Smooth muscle cell (in vitro differentiated cells): ENCODE data around the gene PRKACB. TPM values are rescaled to one million over a fixed set of nuclear protein-coding genes. Genes with fewer than 3 reads are reported as not detected.

Experiments used
- DNase-seq: peaks from one replicate; lab custom pipeline; 2025; ENCODE audit not compliant: unreplicated experiment; lab: John Stamatoyannopoulos, UW
- H2AFZ ChIP-seq: fragments of 200-600 bp; sonication (generic); 2 replicates; pipeline ENCODE4 v1.6.0; 2016; ENCODE audit warnings: antibody characterized with exemption, low read depth, mild to moderate bottlenecking
- H3F3A ChIP-seq: fragments of 200-600 bp; sonication (generic); 2 replicates; pipeline ENCODE4 v1.6.0; 2017; ENCODE audit warnings: antibody characterized with exemption, low read depth
- H3K27ac ChIP-seq: fragments of 200-600 bp; sonication (generic); 2 replicates; pipeline ENCODE4 v1.5.1; 2016; ENCODE audit warnings: low read depth, mild to moderate bottlenecking
- H3K27me3 ChIP-seq: fragments of 200-600 bp; sonication (generic); 2 replicates; pipeline ENCODE4 v1.6.1; 2016; ENCODE audit warnings: low read depth, mild to moderate bottlenecking
- H3K36me3 ChIP-seq: fragments of 200-600 bp; sonication (generic); 2 replicates; pipeline ENCODE4 v1.5.1; 2016; ENCODE audit warnings: low read depth
- H3K4me1 ChIP-seq: fragments of 200-600 bp; sonication (generic); 2 replicates; pipeline ENCODE4 v1.5.1; 2016; ENCODE audit warnings: low read depth
- H3K4me2 ChIP-seq: fragments of 200-600 bp; sonication (generic); 2 replicates; pipeline ENCODE4 v1.6.0; 2016; ENCODE audit warnings: mild to moderate bottlenecking
- H3K4me3 ChIP-seq: fragments of 200-600 bp; sonication (generic); 2 replicates; pipeline ENCODE4 v1.5.1; 2016; ENCODE audit warnings: mild to moderate bottlenecking
- H3K79me2 ChIP-seq: fragments of 200-600 bp; sonication (generic); 2 replicates; pipeline ENCODE4 v1.6.0; 2016; ENCODE audit warnings: low read depth, mild to moderate bottlenecking
- H3K9ac ChIP-seq: fragments of 200-600 bp; sonication (generic); 2 replicates; pipeline ENCODE4 v1.6.0; 2016; ENCODE audit warnings: low read depth
- H3K9me3 ChIP-seq: fragments of 200-600 bp; sonication (generic); replicated peaks from 2 replicates; pipeline ENCODE4 v1.5.1; 2016; ENCODE audit warnings: low read depth
- H4K20me1 ChIP-seq: fragments of 200-600 bp; sonication (generic); 2 replicates; pipeline ENCODE4 v1.6.0; 2016; ENCODE audit warnings: low read depth
- WGBS: methylation state at CpG from one replicate; pipeline ENCODE4 v1.1.7; 2016; ENCODE audit warnings: low lambda C conversion rate; 5-methylcytosine and 5-hydroxymethylcytosine counted together
- polyA plus RNA-seq: library from polyadenylated mRNA; unstranded; fragments of >200 nt; fragmentation: Nextera tagmentation; extraction: Ambion mirVana; gene quantifications from 2 replicates; pipeline ENCODE4 v1.2.1, GENCODE V29; 2016
- total RNA-seq: library from RNA; depleted of rRNA; stranded (reverse); fragments of >200 nt; gene quantifications from 2 replicates; pipeline ENCODE4 v1.2.3, GENCODE V29; 2014
- TF ChIP-seq, protein P1 (sequence below): fragments of 200-600 bp; sonication (generic); IDR thresholded peaks from 2 replicates; pipeline ENCODE4 v1.5.1; 2017; ENCODE audit warnings: borderline replicate concordance, mild to moderate bottlenecking, antibody characterized with exemption; ENCODE audit not compliant: insufficient read depth, poor library complexity, severe bottlenecking

The PRKACB gene
- total and polyA plus RNA-seq, 2 experiments from 2014 or later, result 18.8 to 42.3 TPM

DNA sequence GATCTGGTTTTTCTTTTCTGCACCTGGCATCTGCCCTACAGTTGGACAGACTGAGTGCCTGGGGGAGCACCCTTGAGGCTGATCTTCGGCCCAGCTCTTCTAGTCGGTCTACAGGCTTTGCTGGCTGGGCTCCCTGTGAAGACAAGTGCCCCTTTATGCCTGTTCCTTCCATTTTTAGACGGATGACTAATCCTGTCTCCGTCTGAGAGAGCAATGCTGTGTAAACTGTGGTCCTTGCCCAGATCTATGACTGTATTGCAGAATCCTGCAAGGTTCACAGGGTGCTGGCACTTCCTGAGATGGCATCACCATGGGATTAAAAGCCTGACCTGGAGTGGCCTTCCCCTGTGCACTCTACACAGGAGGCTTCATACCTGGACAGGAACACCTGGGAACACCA lies 109.8 kb downstream of the PRKACB start:
- H3K27me3 ChIP-seq, result no peaks in the 10 kb centered on the region
- peaks cover 3% of the 10 kb centered on the region for H3K9me3 ChIP-seq
- H4K20me1 ChIP-seq, result no peaks in the 10 kb centered on the region
- H3K4me2 ChIP-seq, result peak overlapping the region; percentile 16
- peaks cover 3% of the 10 kb centered on the region for H3K4me1 ChIP-seq
- H3K9ac ChIP-seq, result peak overlapping the region; percentile 19
- DNase-seq, result no peak
- TF ChIP-seq, protein P1, sequence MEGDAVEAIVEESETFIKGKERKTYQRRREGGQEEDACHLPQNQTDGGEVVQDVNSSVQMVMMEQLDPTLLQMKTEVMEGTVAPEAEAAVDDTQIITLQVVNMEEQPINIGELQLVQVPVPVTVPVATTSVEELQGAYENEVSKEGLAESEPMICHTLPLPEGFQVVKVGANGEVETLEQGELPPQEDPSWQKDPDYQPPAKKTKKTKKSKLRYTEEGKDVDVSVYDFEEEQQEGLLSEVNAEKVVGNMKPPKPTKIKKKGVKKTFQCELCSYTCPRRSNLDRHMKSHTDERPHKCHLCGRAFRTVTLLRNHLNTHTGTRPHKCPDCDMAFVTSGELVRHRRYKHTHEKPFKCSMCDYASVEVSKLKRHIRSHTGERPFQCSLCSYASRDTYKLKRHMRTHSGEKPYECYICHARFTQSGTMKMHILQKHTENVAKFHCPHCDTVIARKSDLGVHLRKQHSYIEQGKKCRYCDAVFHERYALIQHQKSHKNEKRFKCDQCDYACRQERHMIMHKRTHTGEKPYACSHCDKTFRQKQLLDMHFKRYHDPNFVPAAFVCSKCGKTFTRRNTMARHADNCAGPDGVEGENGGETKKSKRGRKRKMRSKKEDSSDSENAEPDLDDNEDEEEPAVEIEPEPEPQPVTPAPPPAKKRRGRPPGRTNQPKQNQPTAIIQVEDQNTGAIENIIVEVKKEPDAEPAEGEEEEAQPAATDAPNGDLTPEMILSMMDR, result no peak
- no peaks in the 10 kb centered on the region for H3K79me2 ChIP-seq
- H2AFZ ChIP-seq, result no peak overlapping the region
- peak overlapping the region; percentile 73 for H3K27ac ChIP-seq
- H3F3A ChIP-seq, result no peaks in the 10 kb centered on the region
- H3K36me3 ChIP-seq, result peaks cover 6% of the 10 kb centered on the region
- 5% methylated on average over 4 of the region's 4 CpGs for WGBS
- no peak overlapping the region for H3K4me3 ChIP-seq

DNA sequence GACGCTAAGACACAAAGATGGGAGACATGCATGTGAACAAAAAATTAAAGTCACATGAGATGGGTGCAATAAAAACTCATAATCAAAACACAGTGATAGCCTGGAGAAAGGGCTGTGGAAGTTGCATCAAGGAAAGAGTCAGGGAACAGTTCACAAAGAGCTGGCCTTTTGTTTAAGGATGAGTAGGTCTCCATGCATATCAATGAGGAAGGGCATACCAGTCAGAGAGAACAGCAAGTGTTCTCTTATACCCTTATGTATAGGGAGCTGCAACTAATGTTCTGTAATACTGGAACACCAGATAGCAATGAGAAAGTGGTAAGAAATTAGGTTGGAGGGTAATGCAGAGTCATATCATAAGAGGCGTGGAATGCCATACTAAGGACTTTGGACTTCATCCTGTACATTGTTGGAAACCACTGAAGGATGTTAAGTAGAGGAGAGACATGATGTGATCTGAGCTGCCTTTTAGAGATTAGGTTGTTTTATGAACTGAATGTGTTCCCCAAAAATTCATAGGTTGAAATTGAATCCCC lies 110.7 kb downstream of the PRKACB start:
- Histone ChIP-seq H3F3A (no peaks in the 10 kb centered on the region), H3K27me3 (no peaks in the 10 kb centered on the region), H3K9me3 (peaks cover 3% of the 10 kb centered on the region), H3K27ac (no peak overlapping the region), H4K20me1 (no peaks in the 10 kb centered on the region), H3K36me3 (peaks cover 6% of the 10 kb centered on the region), H3K9ac (no peak overlapping the region), H3K4me1 (peaks cover 3% of the 10 kb centered on the region), H3K79me2 (no peaks in the 10 kb centered on the region), H3K4me3 (no peak overlapping the region), H3K4me2 (no peak overlapping the region), H2AFZ (no peak overlapping the region)
- TF ChIP-seq, protein P1, result no peak
- no peak for DNase-seq
- WGBS, result 96% methylated on average over 2 of the region's 2 CpGs

DNA sequence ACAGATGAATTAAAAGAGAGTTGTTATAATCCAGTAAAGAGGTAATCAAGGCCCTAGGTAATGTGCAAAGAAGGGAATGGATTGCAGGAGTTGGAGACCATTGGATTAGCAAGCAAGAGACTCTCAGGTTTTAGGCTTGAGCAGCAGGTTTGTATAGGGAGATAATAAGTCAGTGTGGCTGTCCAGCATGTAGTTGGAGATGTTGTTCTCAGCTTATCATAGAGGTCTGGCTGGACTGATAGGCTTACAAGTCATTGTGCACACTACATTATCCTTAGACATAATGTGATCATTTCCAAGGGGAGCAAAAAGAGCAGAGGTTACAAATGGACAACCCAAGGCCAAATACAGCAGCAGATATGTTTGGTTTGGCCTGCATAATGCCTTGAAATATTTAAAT lies 111.5 kb downstream of the PRKACB start:
- peaks cover 2% of the 10 kb centered on the region for H3K36me3 ChIP-seq
- no peak overlapping the region for H2AFZ ChIP-seq
- no peak overlapping the region for H3K9ac ChIP-seq
- H3K79me2 ChIP-seq, result no peaks in the 10 kb centered on the region
- DNase-seq, result no peak
- no peaks in the 10 kb centered on the region for H4K20me1 ChIP-seq
- H3F3A ChIP-seq, result no peaks in the 10 kb centered on the region
- H3K4me1 ChIP-seq, result peaks cover 3% of the 10 kb centered on the region
- H3K27ac ChIP-seq, result no peak overlapping the region
- TF ChIP-seq, protein P1, result no peak
- peaks cover under 1% of the 10 kb centered on the region for H3K9me3 ChIP-seq
- H3K4me2 ChIP-seq, result no peak overlapping the region
- no peak overlapping the region for H3K4me3 ChIP-seq
- H3K27me3 ChIP-seq, result no peaks in the 10 kb centered on the region

DNA sequence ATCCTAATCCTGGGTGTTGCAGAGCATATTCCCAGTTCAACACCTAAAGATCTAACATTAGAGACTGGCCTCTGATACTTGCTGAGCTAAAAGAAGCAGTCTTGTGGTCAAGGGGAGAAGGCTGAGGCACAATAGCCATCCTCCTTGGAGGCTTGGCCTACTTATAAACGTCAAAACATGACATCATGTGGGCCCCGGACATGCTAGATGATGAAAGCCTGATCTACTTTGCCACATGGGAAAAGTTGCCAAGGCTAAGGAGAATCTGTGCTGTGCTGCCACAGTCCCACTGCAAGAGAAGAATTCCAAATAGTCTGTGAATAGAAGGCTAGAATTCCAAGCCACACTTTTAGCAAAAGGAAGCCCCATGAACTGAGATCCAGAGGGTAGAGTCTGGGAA lies 113.5 kb downstream of the PRKACB start:
- H3K9ac ChIP-seq, result no peak overlapping the region
- no peak overlapping the region for H2AFZ ChIP-seq
- no peaks in the 10 kb centered on the region for H3K36me3 ChIP-seq
- WGBS, result 34% methylated on average over 2 of the region's 2 CpGs
- no peak overlapping the region for H3K4me2 ChIP-seq
- H3F3A ChIP-seq, result no peaks in the 10 kb centered on the region
- H4K20me1 ChIP-seq, result no peaks in the 10 kb centered on the region
- no peak overlapping the region for H3K4me3 ChIP-seq
- no peaks in the 10 kb centered on the region for H3K9me3 ChIP-seq
- TF ChIP-seq, protein P1, result no peak
- DNase-seq, result no peak
- no peaks in the 10 kb centered on the region for H3K79me2 ChIP-seq
- peaks cover 3% of the 10 kb centered on the region for H3K4me1 ChIP-seq
- no peaks in the 10 kb centered on the region for H3K27me3 ChIP-seq
- no peak overlapping the region for H3K27ac ChIP-seq
